NCI-H187 treated with DMSO at 0.1 percent for 48 hours (cell line): Measurements from ENCODE around the gene IQSEC2.

Experiments
- DNase-seq: peaks from one replicate; lab custom pipeline; 2025; lab: John Stamatoyannopoulos, UW

The IQSEC2 gene

DNA sequence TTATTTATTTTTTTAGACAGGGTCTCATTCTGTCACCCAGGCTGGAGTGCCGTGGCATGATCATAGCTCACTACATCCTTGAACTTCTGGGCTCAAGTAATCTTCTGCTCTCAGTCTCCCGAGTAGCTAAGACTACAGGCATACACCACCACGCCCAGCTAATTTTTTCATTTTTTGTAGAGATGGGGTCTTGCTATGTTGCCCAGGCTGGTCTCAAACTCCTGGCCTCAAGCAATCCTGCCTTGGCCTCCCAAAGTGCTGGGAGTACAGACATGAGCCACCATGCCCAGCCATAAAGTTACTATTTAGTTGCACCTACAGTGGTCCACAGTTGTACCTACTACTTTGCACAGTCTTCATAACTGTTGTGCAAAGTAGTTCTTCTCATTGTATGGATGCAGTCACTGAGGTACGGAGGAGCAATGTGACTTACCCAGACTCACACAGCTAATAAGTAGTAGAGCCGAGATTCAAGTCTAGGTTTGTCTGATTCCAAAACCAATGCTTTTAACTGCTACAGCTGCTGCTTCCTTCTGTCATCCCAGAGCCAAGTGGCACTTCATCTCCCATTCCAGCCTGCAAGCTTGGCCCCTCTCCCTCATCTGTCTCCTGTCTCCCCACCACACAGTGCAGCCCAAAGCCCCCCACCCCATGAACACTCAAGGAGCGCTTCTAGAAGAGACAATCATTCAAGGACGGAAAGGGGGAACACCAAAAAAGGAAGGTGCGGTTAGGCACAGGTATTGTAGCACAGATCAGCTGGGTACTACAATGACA is 24.0 kb upstream of the IQSEC2 start:
- no peak for DNase-seq

- DNase-seq, result no peak
These were observed 21.8 kb upstream of the IQSEC2 start for GRCh38 chrX:53303195-53303594.

DNA sequence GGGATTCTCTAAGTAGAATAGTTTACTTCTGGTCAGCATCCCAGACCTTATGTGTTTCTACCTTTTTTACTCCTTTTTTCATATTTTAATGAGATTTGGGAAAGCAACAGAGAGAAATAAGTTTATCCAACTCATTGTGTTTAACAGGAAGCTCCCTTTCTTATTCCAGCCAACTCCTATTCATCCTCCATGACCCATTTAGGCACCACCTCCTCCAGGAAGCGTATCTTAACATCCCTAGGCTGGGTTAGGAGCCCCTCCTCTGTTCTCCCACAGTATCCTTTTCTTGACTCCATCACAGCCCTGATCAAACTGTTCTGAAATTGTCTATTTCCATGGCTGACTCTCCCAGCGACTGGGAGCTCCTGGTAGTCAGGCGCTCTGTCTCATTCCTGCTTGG is 18.8 kb upstream of the IQSEC2 start:
- DNase-seq, result no peak

DNA sequence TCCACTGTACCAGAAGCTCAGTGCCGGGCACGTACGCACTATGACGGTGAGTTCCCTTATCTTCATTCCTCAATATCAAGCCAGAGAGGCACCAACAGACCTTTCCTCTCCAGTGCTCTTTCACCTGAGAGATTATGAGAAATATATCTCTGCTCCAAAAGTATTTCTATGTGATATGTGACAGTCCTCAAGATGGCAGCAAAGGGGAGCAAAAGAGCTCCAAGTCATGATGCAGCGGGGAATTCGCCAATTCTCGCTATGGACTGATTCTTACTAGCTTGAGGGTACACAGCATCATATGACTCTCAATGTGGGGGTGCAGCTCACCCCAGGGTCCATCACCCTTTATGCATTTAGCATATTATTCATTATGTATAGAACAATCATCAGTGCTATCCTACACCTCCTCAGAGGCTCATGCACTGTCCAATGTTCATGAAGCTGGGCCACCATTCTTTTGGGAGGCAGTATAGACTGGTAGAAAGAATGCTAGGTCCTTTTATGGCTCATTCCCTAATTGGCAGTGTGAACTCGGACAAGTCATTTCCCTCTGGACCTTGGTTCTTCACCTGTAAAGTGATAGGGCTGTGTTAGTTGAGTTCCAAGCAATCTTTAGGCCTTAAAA is 12.8 kb upstream of the IQSEC2 start:
- no peak for DNase-seq

DNA sequence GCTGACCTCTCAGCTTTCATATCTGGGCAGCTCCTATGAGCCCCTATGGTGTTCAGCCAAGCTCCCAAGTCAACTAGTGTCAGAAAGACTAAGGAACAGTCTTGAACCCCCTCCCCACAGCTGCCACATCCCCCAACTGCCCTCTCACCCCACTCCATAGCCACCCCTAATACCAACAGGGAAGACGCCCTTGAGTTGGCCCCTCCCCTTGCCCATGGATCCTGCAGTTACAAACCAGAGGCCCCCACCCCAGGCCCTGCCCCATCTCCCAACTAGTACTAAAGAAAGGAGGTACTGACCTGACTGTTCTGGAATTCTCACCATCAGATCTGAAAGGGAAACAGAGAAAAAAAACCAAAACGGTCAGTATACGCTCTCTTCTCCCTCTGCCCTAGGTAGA is 10.2 kb upstream of the IQSEC2 start:
- no peak for DNase-seq

GRCh38 chrX:53290441-53291041 is 9.2 kb upstream of the IQSEC2 start:
- DNase-seq, result no peak

DNA sequence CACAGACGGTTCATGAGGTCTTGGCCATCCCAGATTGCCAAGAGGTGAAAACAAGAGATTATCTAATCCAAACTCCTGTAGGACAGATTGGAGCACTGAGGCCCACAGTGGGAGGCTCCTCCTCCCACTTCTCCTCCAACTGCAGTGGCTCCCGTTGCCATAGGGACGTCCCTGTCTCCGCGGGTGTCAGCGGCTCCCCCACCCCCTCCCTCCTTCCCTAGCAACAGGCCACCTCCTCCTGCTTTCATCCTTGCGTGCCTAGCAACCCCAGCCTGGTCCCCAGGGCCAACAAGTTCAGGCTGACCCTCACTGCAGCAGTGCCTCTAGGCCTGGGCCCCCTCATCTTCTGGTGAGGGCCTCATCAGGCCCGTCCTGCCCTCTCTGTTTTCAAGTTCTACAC is 6.8 kb upstream of the IQSEC2 start:
- DNase-seq, result no peak

GRCh38 chrX:53287493-53288138 is 6.2 kb upstream of the IQSEC2 start:
- DNase-seq, result no peak

DNA sequence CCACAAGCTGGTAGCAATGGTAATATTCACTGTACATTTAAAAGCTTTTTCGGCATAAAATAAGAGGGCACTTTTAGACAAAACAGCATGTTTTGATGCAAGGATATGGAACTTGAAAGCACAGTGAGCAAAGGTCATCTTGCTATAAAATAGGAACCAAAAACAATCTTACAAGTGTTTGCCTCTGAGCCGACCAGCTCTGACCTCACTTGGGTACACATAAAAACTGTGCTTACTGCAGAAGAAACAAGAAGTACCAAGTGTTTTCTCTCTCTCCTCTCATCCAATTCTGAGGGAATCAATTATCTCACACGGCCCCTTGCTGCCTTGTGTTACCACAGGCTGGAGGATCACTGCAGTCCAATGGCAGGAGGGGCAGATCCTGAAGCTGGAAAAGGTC is 4.8 kb upstream of the IQSEC2 start:
- no peak for DNase-seq

DNA sequence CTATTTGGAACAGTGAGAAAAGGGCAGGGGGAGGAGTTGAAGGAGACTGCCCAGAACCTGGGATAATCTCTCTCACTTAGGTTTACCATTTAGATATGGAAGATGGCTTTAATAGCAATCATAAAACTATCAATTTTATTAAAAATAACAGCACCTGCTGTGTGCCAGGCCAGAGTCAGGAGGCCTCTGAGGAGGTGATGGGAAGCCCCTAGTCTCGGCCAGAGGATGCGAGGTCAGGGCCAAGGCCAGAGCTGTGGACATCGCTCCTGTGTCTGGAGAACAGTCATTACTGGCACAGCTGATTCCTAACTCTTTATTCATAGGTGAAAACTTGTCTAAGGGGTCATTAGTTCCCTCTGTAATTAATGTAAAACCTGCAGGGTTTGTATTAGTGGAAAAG is 4.2 kb upstream of the IQSEC2 start:
- DNase-seq, result no peak

- no peak for DNase-seq
These were observed 3.5 kb upstream of the IQSEC2 start for GRCh38 chrX:53284684-53285447.

- no peak for DNase-seq
These were observed 2.2 kb upstream of the IQSEC2 start for GRCh38 chrX:53283567-53283966.

GRCh38 chrX:53283099-53283498 is 1.7 kb upstream of the IQSEC2 start:
- no peak for DNase-seq

DNA sequence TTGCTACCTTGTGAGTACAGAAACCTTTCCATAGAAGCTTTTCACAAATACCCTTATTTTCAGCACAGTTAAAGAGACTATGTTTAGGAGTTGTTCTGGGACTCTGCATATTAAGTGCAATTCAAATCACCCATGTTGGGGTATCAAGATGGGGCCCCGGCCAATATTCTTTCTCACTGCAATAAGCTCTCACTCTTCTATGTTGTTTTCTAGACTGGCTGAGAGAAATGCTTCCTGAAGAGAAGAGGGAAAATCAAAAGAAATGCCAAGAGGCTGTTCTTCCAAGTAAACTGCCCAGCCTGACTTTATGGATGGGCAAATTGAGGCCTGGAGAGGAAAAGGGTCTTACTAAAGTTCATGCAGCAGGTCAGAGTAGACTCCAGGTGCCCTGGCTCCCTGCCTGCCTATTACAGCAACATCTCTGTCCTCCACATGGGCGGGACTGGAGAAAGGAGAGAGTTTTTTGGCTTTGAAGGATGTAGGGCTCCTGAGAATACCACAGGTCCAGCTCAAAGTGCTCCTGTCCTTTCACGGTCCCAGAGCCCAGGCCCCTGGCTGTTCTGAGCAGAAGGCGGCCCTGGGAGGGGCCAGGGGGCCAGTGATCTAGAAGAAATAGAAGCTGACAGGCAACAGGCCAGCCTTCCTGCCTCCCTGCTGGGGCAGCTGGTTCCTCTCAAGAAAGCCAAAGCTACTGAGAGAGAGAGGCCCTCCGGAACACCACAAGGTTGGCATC is 745 bp upstream of the IQSEC2 start:
- no peak for DNase-seq

- DNase-seq, result no peak
These were observed 758 bp downstream of the IQSEC2 start for GRCh38 chrX:53280331-53281320.

DNA sequence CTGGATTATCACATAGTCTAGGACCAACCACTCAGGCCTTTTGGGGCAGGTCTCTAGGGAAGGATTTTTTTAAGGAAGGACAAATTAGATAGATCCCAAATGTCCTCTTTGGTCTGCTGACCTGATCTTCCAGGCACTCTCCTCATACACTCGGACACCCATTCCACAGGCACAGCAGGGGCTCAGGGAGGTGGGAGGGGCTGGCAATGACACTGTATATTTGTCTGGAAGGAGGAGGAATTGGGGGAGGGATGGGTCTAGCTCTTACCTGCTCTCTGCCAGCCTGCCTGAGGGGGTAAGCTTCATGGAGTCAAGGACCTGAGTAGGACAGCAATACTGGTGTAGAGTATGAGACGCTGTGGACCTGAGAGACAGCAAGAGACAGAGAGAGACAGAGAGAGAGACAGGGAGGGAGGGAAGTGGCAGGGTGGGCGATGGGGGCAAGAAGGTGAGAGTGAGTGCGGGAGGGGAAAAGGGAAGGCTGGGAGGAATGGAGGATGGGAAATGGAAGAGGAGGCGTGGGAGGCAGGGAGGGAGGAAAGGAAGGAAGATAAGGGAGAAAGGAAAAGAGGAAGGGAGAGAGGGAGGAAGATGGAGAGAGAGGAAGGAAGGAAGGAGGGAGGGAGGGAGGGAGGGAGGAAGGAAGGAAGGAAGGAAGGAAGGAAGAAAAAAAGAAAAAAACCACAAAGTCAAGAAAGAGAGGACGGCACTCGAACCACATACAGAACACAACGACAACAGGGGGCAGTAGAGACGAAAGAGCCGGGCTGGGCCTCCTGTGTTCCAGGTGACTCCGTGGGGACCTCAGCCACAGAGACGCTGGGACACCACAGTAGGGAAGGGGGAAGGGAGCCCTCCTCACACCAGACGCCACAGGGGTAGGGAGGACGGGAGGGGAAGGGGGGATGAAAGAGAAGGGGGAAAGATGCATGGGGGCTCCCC is 1.8 kb downstream of the IQSEC2 start:
- no peak for DNase-seq

GRCh38 chrX:53272808-53273337 is 8.5 kb downstream of the IQSEC2 start:
- DNase-seq, result no peak

DNA sequence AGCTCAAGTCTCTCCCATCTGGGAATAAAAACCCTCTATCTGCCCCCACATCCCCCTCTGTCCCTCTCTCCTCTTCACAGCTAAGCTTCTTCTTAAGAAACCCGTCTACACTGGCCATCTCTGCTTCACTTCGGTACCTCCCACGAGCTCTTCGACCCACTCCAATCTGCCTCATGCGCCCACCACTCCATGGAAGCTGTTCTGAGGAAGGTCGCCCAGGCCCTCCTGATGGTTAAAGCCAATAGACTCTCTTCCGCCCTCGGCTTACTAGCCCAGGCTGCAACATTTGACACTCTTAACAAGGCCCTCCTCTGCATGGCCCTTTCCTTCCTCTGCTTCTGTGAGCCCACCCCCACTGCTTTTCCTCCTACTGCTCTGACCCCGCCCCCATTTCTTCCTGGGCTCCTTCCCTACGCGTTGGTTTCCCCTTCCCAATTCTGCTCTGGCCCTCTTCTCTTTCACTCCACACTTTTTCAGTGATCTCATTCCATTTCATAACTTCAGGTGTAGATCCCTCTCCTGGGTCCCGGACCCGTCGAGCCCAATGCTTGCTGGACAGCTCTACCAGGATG is 11.8 kb downstream of the IQSEC2 start:
- no peak for DNase-seq

DNA sequence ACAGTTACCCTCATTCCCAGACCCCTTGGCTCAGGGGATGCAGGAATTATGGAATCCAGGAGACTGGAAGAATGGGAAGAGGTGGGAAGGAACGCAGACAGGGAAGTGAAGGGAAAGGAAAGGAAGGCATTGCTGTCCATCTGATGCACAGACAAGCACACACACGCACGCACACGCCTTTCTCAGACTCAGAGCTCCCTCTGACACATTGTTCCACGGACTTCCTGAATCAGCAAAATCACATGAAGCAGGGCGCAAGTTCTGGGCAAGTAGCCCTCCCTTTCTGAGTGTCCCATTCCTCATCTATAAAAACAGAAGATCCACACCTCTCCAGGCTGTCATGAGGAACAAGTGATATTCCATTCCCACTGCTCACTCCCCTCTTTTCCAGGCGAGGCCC is 13.2 kb downstream of the IQSEC2 start:
- no peak for DNase-seq
